Neutrophil (primary cell): ENCODE data around the gene FASTK.

Source experiments
- H3K27ac ChIP-seq: fragments of 200-600 bp; sonication (generic); 2 replicates; pipeline ENCODE4 v1.5.1; 2016; ENCODE audit warnings: mild to moderate bottlenecking, moderate library complexity
- H3K27me3 ChIP-seq: fragments of 200-600 bp; sonication (generic); 2 replicates; pipeline ENCODE4 v1.6.0; 2016; ENCODE audit warnings: mild to moderate bottlenecking
- H3K36me3 ChIP-seq: fragments of 200-600 bp; sonication (generic); 2 replicates; pipeline ENCODE4 v1.5.1; 2017
- H3K4me1 ChIP-seq, 2 experiments: fragments of 200-600 bp in 1 of 2; sonication (generic) in 1 of 2; 1 replicate in 1 of 2; 2 replicates in 1 of 2; pipeline versions ENCODE4 v1.5.1 to v1.6.1; 2013 to 2016; ENCODE audit warnings: low read depth in 1 of 2, low read length in 1 of 2, mild to moderate bottlenecking in 1 of 2, moderate library complexity in 1 of 2; ENCODE audit not compliant: control insufficient read depth in 1 of 2, insufficient read depth in 1 of 2
- H3K4me3 ChIP-seq, 2 experiments: fragments of 200-600 bp in 1 of 2; sonication (generic) in 1 of 2; 1 replicate in 1 of 2; 2 replicates in 1 of 2; pipeline ENCODE4 v1.5.1; 2013 to 2016; ENCODE audit warnings: low read depth in 1 of 2, low read length in 1 of 2, mild to moderate bottlenecking in 1 of 2, moderate library complexity in 1 of 2
- H3K9me3 ChIP-seq: fragments of 200-600 bp; sonication (generic); 2 replicates; pipeline ENCODE4 v1.5.1; 2016
- TF ChIP-seq, protein P1 (sequence below): fragments of 200-600 bp; sonication (generic); IDR thresholded peaks from 2 replicates; pipeline ENCODE4 v1.5.1; 2016; ENCODE audit warnings: antibody characterized with exemption

Gene FASTK

DNA sequence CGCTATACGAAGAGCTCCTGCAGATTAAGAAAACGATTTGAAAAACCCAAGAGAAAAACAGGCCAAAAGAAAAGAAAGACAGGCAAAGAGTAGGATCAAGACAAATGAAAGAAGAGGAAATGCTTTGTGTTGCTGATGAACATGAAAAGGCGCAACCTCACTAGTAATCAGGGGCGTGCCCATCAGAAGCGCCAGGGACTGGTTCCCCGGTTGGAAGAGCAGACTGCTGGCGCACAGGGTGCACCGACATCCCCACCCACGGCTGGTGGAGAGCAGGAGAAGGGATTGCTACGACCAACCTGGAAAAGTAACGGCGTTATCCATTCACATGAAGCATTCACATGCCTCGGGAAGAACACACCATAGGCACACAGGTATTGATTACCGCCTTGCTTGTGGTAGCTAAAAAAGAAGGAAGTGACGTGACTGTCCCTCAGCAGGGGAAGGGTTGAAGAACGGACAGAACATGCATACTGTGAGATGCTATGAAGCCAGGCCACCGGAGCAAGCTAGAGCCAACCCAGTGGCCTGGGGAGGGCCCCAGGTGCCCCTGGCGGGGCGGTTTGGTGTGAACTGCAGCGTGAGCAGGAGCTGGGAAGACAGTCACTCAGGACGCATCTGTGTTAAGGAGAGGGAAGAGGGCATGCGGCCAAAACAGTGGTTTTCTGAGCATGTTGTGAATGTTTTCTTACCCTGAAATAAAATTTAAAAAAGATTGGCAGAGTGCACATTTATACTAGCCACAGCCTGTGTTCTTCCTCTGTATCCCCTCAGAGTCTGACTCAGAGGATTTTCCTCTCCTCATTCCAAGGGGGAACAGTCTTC, 24.0 kb upstream of the FASTK start:
- TF ChIP-seq, protein P1, sequence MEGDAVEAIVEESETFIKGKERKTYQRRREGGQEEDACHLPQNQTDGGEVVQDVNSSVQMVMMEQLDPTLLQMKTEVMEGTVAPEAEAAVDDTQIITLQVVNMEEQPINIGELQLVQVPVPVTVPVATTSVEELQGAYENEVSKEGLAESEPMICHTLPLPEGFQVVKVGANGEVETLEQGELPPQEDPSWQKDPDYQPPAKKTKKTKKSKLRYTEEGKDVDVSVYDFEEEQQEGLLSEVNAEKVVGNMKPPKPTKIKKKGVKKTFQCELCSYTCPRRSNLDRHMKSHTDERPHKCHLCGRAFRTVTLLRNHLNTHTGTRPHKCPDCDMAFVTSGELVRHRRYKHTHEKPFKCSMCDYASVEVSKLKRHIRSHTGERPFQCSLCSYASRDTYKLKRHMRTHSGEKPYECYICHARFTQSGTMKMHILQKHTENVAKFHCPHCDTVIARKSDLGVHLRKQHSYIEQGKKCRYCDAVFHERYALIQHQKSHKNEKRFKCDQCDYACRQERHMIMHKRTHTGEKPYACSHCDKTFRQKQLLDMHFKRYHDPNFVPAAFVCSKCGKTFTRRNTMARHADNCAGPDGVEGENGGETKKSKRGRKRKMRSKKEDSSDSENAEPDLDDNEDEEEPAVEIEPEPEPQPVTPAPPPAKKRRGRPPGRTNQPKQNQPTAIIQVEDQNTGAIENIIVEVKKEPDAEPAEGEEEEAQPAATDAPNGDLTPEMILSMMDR = no peak
- no peak overlapping the region for H3K4me3 ChIP-seq
- H3K27me3 ChIP-seq = no peaks in the 10 kb centered on the region
- no peaks in the 10 kb centered on the region for H3K36me3 ChIP-seq
- H3K4me1 ChIP-seq = no peaks in the 10 kb centered on the region
- H3K27ac ChIP-seq = no peak overlapping the region
- H3K9me3 ChIP-seq = no peaks in the 10 kb centered on the region

DNA sequence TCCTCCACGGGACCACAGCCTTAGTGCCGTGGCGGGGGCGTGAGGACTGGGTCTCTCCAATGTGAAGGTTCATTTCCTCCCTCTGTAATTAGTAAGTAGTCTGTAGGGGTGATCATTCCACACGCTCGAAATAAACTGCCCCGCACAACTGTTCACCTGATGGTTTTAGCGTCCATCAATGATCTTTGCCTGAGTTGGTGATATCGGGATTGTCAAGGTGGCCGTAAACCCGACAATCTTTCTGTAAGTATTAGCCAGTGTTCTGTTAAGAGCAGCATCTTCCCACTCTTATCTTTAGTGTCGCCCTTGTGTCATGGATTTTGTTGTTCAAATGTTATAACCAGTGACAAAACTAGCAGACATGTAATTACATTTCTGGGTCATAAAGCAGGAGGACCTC, 23.4 kb upstream of the FASTK start:
- H3K4me1 ChIP-seq = no peaks in the 10 kb centered on the region
- H3K4me3 ChIP-seq = no peak overlapping the region
- no peak overlapping the region for H3K27ac ChIP-seq
- H3K9me3 ChIP-seq = no peaks in the 10 kb centered on the region
- H3K36me3 ChIP-seq = no peaks in the 10 kb centered on the region
- TF ChIP-seq, protein P1 = no peak
- no peaks in the 10 kb centered on the region for H3K27me3 ChIP-seq

DNA sequence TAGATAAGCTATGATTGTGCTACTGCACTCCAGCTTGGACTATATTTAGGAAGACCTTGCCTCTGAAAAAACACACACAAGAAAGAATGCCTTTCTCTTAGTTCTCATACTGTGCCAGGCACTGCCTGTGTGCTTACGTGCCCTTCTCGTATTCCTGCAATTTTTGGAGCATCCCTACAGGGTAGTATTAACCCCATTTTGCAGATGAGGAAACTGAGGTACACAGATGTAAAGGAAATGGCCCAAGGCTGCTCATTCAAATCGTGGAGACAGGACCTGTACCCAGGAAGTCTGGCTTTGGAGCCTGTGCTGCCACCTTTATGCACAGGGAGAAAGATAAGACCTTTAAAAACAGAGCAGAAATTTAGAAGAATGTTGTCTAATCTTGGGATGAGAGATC, 22.4 kb upstream of the FASTK start:
- Histone ChIP-seq H3K4me3 (no peak overlapping the region), H3K36me3 (no peaks in the 10 kb centered on the region), H3K4me1 (no peaks in the 10 kb centered on the region), H3K27me3 (no peaks in the 10 kb centered on the region), H3K9me3 (no peaks in the 10 kb centered on the region), H3K27ac (no peak overlapping the region)
- TF ChIP-seq, protein P1 = no peak

DNA sequence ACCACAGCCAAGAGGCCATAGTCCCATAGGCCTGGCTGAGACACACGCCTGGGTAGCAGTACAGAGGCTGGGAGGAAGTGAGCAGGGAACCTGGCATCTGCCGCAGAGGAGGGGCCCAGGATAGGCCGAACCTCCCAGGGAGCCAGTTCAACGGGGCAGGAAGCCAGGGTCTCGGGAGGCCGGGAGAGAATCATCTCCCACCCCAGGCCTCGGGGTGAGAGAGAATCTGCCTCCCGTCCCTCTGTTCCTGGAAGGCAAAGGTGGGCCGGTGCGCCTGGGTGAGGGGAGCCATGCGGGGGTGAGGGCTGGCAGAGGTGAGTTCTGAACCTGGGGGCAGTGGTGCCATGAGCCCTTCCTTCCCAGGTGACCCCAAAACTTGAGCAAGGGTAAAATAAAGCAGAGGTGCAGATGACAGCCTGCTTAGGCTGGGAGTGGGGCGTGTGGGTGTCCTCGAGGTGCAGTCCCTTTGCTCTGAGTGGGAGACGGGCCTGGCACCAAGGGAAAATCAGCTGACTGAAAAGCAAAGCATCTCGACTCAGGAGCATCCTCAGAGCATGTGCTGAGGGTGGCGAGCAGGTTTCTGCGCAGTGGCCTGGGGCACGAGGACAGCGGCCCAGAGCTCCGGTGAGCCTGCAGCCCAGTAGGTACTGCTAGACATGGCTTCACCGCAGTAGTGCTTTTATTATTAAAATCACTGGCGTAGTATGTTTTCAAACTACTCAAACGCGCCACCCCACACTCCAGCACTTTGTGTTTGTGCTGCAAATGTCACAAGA, 21.2 kb upstream of the FASTK start:
- no peaks in the 10 kb centered on the region for H3K36me3 ChIP-seq

DNA sequence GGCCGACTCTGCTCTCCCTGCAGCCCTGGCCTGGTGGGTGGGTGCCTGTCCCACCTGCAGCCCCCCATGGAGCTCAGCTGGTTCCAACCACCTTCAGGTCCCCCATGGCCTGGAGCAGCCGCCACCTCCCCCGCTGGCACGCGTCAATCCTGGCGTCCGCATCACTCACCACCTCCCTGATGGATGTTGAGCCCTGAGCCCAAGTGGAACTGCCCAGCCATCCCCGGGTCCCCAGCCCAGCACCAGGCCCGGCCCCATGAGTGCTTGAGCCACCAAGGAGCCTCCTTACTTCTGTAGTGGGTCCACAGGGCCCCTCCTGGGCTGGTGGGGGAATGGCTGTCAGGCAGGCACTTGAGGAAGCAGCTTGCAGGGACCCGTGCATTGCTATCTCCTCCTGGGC, 20.3 kb upstream of the FASTK start:
- no peaks in the 10 kb centered on the region for H3K4me1 ChIP-seq
- H3K36me3 ChIP-seq = no peaks in the 10 kb centered on the region
- no peaks in the 10 kb centered on the region for H3K27me3 ChIP-seq
- no peak overlapping the region for H3K4me3 ChIP-seq
- H3K9me3 ChIP-seq = no peaks in the 10 kb centered on the region
- no peak overlapping the region for H3K27ac ChIP-seq
- TF ChIP-seq, protein P1 = no peak

More for the DNA sequence above, 21.2 kb upstream of the FASTK start:
- no peak overlapping the region for H3K27ac ChIP-seq
- TF ChIP-seq, protein P1 = no peak
- no peaks in the 10 kb centered on the region for H3K27me3 ChIP-seq
- no peaks in the 10 kb centered on the region for H3K4me1 ChIP-seq
- no peaks in the 10 kb centered on the region for H3K9me3 ChIP-seq
- H3K4me3 ChIP-seq = no peak overlapping the region
